ENCODE data around the gene ZSCAN5B. TPM values are rescaled to one million over a fixed set of nuclear protein-coding genes. Genes with fewer than 3 reads are reported as not detected.

Gene ZSCAN5B
- total and polyA plus RNA-seq, 2 of the 13 experiments (the other 11 are each of a cell fraction or from before 2014, with no cell fraction given) = not detected

- TF ChIP-seq KLF9 (CRISPR knock-in tag; IDR thresholded peaks at IDR 0.05; ENCODE audit: low read depth) = no peak
- no peak for TF ChIP-seq BCL6 (CRISPR knock-in tag; IDR thresholded peaks at IDR 0.05)
- peak; percentile 69 for TF ChIP-seq JUNB (CRISPR knock-in tag; IDR thresholded peaks at IDR 0.05; ENCODE audit: borderline replicate concordance)
- TF ChIP-seq ZNF496 (CRISPR knock-in tag; IDR thresholded peaks at IDR 0.05; ENCODE audit: insufficient replicate concordance) = no peak
- no peak for TF ChIP-seq ZNF142 (CRISPR knock-in tag; IDR thresholded peaks at IDR 0.05)
- TF ChIP-seq ZBTB46 (CRISPR knock-in tag; IDR thresholded peaks at IDR 0.05; ENCODE audit: borderline replicate concordance) = no peak
- peak; percentile 62; the same call in 1 of the 2 replicates for TF ChIP-seq ZBED4 (CRISPR knock-in tag; IDR thresholded peaks at IDR 0.05; ENCODE audit: borderline replicate concordance)
- TF ChIP-seq SRSF4 (IDR thresholded peaks at IDR 0.05; ENCODE audit: low read depth, low read length, poor library complexity, severe bottlenecking) = no peak
- no peak for TF ChIP-seq HOXA9 (CRISPR knock-in tag; IDR thresholded peaks at IDR 0.05; ENCODE audit: borderline replicate concordance)
- TF ChIP-seq ZNF33B (CRISPR knock-in tag; IDR thresholded peaks at IDR 0.05) = no peak
- no peak; the same call in 1 of the 2 replicates for TF ChIP-seq TEAD2 (CRISPR knock-in tag; IDR thresholded peaks at IDR 0.05)
- no peak for TF ChIP-seq POLR2AphosphoS5 (IDR thresholded peaks at IDR 0.05; ENCODE audit: low read depth, low read length)
- no peak for TF ChIP-seq ZNF616 (CRISPR knock-in tag; IDR thresholded peaks at IDR 0.05; ENCODE audit: low read depth)
- TF ChIP-seq ZNF549 (CRISPR knock-in tag; IDR thresholded peaks at IDR 0.05) = no peak
- 0 out of 2 replicates have a peak, but pooled peaks have one; percentile 54 for TF ChIP-seq KAT8 (CRISPR knock-in tag; IDR thresholded peaks at IDR 0.05)
- TF ChIP-seq ZNF660 (CRISPR knock-in tag; IDR thresholded peaks at IDR 0.05; ENCODE audit: borderline replicate concordance, low read depth) = no peak
- no peak for TF ChIP-seq TAF15 (IDR thresholded peaks at IDR 0.05; ENCODE audit: low read depth, low read length, poor library complexity, severe bottlenecking)
Observed at GRCh38 chr19:56170261-56170660, 27.3 kb downstream of the ZSCAN5B start (continued).
